ENCODE results near the gene STAT1. TPM values are rescaled to one million over a fixed set of nuclear protein-coding genes. Genes with fewer than 3 reads are reported as not detected.

Gene STAT1
- total and polyA plus RNA-seq, 10 of the 15 experiments (the other 5 are each of a cell fraction or from before 2014, with no cell fraction given): 81.8 to 398 (median 307) TPM

DNA sequence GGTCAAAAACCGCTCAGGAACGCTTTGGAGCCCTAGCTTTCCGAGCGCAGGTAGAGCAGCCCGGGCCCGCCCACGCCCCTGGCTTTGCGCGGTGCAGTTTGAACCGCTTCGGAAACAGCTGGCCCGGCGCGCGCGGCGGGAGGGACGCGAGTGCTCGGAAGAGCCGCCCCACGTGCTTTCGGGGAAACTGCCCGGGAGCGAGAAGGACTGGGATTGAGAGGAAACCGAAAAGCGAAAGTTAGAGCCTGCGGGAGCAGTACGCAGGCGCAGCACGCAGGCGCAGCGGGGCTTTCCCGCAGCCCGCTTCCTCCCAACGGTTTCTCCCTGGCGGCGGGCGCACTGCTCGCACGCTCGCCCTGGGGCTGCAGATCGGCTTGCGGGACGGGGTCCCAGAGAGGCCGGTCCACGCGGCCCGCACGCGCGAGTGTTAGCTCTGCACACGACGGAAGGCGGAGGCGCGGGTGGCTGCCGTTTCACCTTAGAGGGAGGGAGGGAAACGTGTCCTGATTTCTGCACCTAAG lies 6.3 kb upstream of the STAT1 start (continued):
- TF ChIP-seq, protein P1, sequence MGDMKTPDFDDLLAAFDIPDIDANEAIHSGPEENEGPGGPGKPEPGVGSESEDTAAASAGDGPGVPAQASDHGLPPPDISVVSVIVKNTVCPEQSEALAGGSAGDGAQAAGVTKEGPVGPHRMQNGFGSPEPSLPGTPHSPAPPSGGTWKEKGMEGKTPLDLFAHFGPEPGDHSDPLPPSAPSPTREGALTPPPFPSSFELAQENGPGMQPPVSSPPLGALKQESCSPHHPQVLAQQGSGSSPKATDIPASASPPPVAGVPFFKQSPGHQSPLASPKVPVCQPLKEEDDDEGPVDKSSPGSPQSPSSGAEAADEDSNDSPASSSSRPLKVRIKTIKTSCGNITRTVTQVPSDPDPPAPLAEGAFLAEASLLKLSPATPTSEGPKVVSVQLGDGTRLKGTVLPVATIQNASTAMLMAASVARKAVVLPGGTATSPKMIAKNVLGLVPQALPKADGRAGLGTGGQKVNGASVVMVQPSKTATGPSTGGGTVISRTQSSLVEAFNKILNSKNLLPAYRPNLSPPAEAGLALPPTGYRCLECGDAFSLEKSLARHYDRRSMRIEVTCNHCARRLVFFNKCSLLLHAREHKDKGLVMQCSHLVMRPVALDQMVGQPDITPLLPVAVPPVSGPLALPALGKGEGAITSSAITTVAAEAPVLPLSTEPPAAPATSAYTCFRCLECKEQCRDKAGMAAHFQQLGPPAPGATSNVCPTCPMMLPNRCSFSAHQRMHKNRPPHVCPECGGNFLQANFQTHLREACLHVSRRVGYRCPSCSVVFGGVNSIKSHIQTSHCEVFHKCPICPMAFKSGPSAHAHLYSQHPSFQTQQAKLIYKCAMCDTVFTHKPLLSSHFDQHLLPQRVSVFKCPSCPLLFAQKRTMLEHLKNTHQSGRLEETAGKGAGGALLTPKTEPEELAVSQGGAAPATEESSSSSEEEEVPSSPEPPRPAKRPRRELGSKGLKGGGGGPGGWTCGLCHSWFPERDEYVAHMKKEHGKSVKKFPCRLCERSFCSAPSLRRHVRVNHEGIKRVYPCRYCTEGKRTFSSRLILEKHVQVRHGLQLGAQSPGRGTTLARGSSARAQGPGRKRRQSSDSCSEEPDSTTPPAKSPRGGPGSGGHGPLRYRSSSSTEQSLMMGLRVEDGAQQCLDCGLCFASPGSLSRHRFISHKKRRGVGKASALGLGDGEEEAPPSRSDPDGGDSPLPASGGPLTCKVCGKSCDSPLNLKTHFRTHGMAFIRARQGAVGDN (IDR thresholded peaks at IDR 0.05): peak; percentile 90
- TF ChIP-seq CBFB (IDR thresholded peaks at IDR 0.05; ENCODE audit: low read depth): peak; percentile 85
- TF ChIP-seq, protein P2, sequence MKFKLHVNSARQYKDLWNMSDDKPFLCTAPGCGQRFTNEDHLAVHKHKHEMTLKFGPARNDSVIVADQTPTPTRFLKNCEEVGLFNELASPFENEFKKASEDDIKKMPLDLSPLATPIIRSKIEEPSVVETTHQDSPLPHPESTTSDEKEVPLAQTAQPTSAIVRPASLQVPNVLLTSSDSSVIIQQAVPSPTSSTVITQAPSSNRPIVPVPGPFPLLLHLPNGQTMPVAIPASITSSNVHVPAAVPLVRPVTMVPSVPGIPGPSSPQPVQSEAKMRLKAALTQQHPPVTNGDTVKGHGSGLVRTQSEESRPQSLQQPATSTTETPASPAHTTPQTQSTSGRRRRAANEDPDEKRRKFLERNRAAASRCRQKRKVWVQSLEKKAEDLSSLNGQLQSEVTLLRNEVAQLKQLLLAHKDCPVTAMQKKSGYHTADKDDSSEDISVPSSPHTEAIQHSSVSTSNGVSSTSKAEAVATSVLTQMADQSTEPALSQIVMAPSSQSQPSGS (IDR thresholded peaks at IDR 0.05; ENCODE audit: low read length): peak; percentile 86
- peak; percentile 99 for TF ChIP-seq IKZF2 (IDR thresholded peaks at IDR 0.05)
- TF ChIP-seq STAT3 (IDR thresholded peaks at IDR 0.05; ENCODE audit: low read depth, low read length): peak; percentile 99
- TF ChIP-seq FOS (IDR thresholded peaks at IDR 0.05; ENCODE audit: borderline replicate concordance, extremely low read depth, insufficient read length): no peak
- TF ChIP-seq KAT2A (conservative IDR thresholded peaks at IDR 0.05; ENCODE audit: control insufficient read depth, low read depth, low read length): no peak
- TF ChIP-seq LARP7 (IDR thresholded peaks at IDR 0.05): peak; percentile 86
- no peak for TF ChIP-seq BRCA1 (IDR thresholded peaks at IDR 0.05; ENCODE audit: low read depth, low read length)
- no peak for TF ChIP-seq WRNIP1 (IDR thresholded peaks at IDR 0.05; ENCODE audit: borderline replicate concordance, low read depth, low read length)
- TF ChIP-seq NFXL1 (IDR thresholded peaks at IDR 0.05; ENCODE audit: borderline replicate concordance): no peak
- TF ChIP-seq, protein P3, sequence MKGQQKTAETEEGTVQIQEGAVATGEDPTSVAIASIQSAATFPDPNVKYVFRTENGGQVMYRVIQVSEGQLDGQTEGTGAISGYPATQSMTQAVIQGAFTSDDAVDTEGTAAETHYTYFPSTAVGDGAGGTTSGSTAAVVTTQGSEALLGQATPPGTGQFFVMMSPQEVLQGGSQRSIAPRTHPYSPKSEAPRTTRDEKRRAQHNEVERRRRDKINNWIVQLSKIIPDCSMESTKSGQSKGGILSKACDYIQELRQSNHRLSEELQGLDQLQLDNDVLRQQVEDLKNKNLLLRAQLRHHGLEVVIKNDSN (IDR thresholded peaks at IDR 0.05; ENCODE audit: borderline replicate concordance, extremely low read length, insufficient read depth, low read depth, low read length): peak; percentile 97
- TF ChIP-seq, protein P4, sequence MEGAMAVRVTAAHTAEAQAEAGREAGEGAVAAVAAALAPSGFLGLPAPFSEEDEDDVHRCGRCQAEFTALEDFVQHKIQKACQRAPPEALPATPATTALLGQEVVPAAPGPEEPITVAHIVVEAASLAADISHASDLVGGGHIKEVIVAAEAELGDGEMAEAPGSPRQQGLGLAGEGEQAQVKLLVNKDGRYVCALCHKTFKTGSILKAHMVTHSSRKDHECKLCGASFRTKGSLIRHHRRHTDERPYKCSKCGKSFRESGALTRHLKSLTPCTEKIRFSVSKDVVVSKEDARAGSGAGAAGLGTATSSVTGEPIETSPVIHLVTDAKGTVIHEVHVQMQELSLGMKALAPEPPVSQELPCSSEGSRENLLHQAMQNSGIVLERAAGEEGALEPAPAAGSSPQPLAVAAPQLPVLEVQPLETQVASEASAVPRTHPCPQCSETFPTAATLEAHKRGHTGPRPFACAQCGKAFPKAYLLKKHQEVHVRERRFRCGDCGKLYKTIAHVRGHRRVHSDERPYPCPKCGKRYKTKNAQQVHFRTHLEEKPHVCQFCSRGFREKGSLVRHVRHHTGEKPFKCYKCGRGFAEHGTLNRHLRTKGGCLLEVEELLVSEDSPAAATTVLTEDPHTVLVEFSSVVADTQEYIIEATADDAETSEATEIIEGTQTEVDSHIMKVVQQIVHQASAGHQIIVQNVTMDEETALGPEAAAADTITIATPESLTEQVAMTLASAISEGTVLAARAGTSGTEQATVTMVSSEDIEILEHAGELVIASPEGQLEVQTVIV (IDR thresholded peaks at IDR 0.05; ENCODE audit: borderline replicate concordance, partially characterized antibody): no peak
- TF ChIP-seq ZNF274 (IDR thresholded peaks at IDR 0.05; ENCODE audit: insufficient read depth, insufficient read length): no peak
- TF ChIP-seq POLR2AphosphoS2 (IDR thresholded peaks at IDR 0.05; ENCODE audit: low read depth, low read length): peak; percentile 91
- TF ChIP-seq SMC3 (IDR thresholded peaks at IDR 0.05; ENCODE audit: borderline replicate concordance, low read length): peak; percentile 6; the same call in 1 of the 2 replicates
- TF ChIP-seq SIX5 (IDR thresholded peaks at IDR 0.05; ENCODE audit: low read depth, low read length, severe bottlenecking): peak; percentile 39
- peak; percentile 96 for TF ChIP-seq GATAD2B (conservative IDR thresholded peaks at IDR 0.05; ENCODE audit: low read depth)
- peak; percentile 76 for TF ChIP-seq MEF2B (IDR thresholded peaks at IDR 0.05; ENCODE audit: partially characterized antibody, poor library complexity, severe bottlenecking)
- TF ChIP-seq, protein P5, sequence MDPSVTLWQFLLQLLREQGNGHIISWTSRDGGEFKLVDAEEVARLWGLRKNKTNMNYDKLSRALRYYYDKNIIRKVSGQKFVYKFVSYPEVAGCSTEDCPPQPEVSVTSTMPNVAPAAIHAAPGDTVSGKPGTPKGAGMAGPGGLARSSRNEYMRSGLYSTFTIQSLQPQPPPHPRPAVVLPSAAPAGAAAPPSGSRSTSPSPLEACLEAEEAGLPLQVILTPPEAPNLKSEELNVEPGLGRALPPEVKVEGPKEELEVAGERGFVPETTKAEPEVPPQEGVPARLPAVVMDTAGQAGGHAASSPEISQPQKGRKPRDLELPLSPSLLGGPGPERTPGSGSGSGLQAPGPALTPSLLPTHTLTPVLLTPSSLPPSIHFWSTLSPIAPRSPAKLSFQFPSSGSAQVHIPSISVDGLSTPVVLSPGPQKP (IDR thresholded peaks at IDR 0.05; ENCODE audit: low read depth, low read length): peak; percentile 86
- no peak; the same call in 1 of the 2 replicates for TF ChIP-seq NR2C1 (IDR thresholded peaks at IDR 0.05)

Measured in GM12878 (cell line).